Neural crest cell (in vitro differentiated cells): ENCODE results near the gene ZNF652. TPM values are rescaled to one million over a fixed set of nuclear protein-coding genes. Genes with fewer than 3 reads are reported as not detected.

ENCODE experiments used
- DNase-seq: peaks from one replicate; pipeline ENCODE4 v3.0.0; 2021; ENCODE audit warnings: low read depth, mixed read lengths, low spot score
- H3K27ac Mint-ChIP-seq: one replicate; pipeline ENCODE4 v1.8.0; 2021; ENCODE audit warnings: mild to moderate bottlenecking, mixed read lengths; ENCODE audit not compliant: unreplicated experiment
- H3K27me3 Mint-ChIP-seq: 2 replicates; pipeline ENCODE4 v1.8.0; 2021; ENCODE audit warnings: low read depth, mild to moderate bottlenecking, mixed read lengths
- H3K36me3 Mint-ChIP-seq: 2 replicates; pipeline ENCODE4 v1.8.0; 2021; ENCODE audit warnings: low read depth, mild to moderate bottlenecking, mixed read lengths
- H3K4me1 Mint-ChIP-seq: 2 replicates; pipeline ENCODE4 v1.8.0; 2021; ENCODE audit warnings: mixed read lengths
- H3K4me3 Mint-ChIP-seq: one replicate; pipeline ENCODE4 v1.8.0; 2021; ENCODE audit warnings: mild to moderate bottlenecking, mixed read lengths
- H3K9me3 Mint-ChIP-seq: 2 replicates; pipeline ENCODE4 v1.8.0; 2021; ENCODE audit warnings: mixed read lengths
- total RNA-seq: library from RNA; stranded (reverse); gene quantifications from 2 replicates; pipeline ENCODE4 v1.2.1, GENCODE V29; 2021
- TF ChIP-seq, protein P1 (sequence below): fragments of 200-600 bp; sonication (generic); conservative IDR thresholded peaks from 2 replicates; pipeline ENCODE4 v1.5.0; 2021; ENCODE audit warnings: antibody characterized with exemption, mild to moderate bottlenecking

ZNF652 gene
- total RNA-seq, 1 donor from 2014 or later, result 42.1 TPM

DNA sequence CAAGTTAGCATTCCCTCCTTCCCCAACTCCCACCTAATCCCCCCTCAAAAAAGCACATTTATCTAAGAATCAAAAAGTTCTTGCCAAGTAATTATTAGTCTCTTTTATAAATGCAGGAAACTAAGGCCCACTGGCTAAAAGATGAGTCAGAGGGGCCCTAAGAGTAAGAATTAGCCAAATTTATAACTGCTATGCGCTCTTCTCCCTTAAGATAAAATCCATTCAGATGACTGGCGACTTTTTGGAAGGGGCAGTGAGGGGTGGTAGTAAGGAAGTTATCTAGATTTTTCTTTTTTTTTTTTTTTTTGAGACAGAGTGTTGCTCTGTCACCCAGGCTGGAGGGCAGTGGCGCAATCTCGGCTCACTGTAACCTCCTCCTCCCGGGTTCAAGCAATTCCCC, 17.1 kb downstream of the ZNF652 start:
- no peaks in the 10 kb centered on the region for H3K36me3 Mint-ChIP-seq
- peaks cover 17% of the 10 kb centered on the region for H3K4me1 Mint-ChIP-seq
- no peak overlapping the region for H3K27ac Mint-ChIP-seq
- TF ChIP-seq, protein P1, sequence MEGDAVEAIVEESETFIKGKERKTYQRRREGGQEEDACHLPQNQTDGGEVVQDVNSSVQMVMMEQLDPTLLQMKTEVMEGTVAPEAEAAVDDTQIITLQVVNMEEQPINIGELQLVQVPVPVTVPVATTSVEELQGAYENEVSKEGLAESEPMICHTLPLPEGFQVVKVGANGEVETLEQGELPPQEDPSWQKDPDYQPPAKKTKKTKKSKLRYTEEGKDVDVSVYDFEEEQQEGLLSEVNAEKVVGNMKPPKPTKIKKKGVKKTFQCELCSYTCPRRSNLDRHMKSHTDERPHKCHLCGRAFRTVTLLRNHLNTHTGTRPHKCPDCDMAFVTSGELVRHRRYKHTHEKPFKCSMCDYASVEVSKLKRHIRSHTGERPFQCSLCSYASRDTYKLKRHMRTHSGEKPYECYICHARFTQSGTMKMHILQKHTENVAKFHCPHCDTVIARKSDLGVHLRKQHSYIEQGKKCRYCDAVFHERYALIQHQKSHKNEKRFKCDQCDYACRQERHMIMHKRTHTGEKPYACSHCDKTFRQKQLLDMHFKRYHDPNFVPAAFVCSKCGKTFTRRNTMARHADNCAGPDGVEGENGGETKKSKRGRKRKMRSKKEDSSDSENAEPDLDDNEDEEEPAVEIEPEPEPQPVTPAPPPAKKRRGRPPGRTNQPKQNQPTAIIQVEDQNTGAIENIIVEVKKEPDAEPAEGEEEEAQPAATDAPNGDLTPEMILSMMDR, result no peak
- DNase-seq, result no peak
- H3K27me3 Mint-ChIP-seq, result no peaks in the 10 kb centered on the region
- no peak overlapping the region for H3K4me3 Mint-ChIP-seq
- H3K9me3 Mint-ChIP-seq, result no peaks in the 10 kb centered on the region

DNA sequence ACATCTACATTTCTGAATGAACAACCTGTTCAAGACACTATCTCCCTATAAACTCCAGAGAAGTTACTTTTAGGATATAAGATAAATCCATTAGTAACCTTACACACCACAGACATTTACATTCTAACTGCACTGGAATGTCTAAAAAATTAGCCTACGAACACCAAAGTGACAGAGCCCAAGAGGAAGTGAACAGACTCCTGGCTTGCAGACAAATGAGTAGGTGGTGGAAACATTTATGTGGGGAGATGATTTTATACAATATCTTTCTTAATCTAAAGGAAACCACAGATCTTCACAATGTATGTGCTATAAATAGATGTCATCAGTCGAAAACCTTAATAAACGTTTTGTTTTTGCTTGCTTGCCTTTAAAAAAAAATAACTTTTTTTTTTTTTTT, 18.8 kb downstream of the ZNF652 start:
- Mint-ChIP-seq H3K4me1 (peaks cover 32% of the 10 kb centered on the region), H3K4me3 (no peak overlapping the region), H3K27ac (no peak overlapping the region), H3K9me3 (no peaks in the 10 kb centered on the region), H3K27me3 (no peaks in the 10 kb centered on the region), H3K36me3 (no peaks in the 10 kb centered on the region)
- TF ChIP-seq, protein P1, result no peak
- DNase-seq, result no peak

DNA sequence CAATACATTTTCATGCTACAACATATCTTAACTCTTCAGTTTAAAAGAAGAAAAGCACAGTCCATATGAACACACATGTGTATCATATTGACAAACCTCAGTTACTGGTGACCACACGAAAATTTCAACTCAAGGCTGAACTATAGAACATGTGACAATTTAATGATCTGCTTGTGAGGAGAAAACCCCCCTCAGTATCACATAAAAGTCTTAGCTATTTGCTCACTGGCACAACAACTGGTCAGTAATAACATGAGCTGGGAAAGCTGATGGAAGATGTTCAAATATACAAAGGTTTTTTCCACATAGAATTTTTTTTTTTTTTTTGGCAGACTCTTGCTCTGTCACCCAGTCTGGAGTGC, 19.5 kb downstream of the ZNF652 start:
- peaks cover 33% of the 10 kb centered on the region for H3K4me1 Mint-ChIP-seq
- TF ChIP-seq, protein P1, result no peak

DNA sequence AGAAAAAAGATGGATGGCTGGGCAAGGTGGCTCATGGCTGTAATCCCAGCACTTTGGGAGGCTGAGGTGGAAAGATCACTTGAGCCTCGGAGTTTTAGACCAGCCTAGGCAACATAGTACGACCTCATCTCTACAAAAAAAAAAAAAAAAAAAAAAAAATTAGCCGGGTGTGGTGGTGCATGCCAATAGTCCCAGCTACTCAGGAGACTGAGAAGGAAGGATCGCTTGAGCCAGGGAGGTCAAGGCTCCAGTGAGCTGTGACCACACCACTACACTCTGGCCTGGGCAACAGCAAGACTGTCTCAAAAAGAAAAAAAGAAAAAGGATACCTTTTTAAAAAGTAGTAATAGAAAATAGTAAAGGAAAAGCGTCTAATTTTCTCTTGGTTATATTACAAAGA, 20.7 kb downstream of the ZNF652 start:
- Mint-ChIP-seq H3K4me1 (peaks cover 33% of the 10 kb centered on the region), H3K27me3 (no peaks in the 10 kb centered on the region), H3K36me3 (no peaks in the 10 kb centered on the region), H3K27ac (peak overlapping the region; percentile 8), H3K4me3 (no peak overlapping the region), H3K9me3 (no peaks in the 10 kb centered on the region)
- TF ChIP-seq, protein P1, result no peak
- no peak for DNase-seq

More for the DNA sequence above, 19.5 kb downstream of the ZNF652 start:
- no peak overlapping the region for H3K4me3 Mint-ChIP-seq
- no peaks in the 10 kb centered on the region for H3K36me3 Mint-ChIP-seq
- H3K27ac Mint-ChIP-seq, result no peak overlapping the region
- DNase-seq, result no peak
- H3K9me3 Mint-ChIP-seq, result no peaks in the 10 kb centered on the region
- no peaks in the 10 kb centered on the region for H3K27me3 Mint-ChIP-seq

DNA sequence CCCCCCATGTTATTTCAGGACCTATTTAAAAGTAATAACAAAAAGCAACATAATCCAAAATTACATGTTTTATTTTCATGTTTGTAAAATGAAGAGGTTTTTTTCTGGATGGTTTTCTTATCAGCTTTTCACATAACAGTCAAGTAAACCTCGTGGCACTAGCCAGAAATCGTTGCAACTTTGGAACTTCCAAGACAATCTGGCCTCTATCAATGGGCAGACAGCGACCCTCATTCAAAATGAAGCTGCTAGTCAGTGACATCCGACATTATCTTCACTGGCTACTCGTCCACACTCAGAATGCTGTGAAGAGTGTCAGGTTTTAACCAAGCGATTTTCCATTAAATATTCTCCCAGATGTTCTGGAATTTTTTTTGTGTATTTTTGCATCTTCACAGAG, 22.7 kb downstream of the ZNF652 start:
- Mint-ChIP-seq H3K27ac (no peak overlapping the region), H3K4me3 (no peak overlapping the region), H3K36me3 (no peaks in the 10 kb centered on the region), H3K4me1 (peaks cover 33% of the 10 kb centered on the region), H3K27me3 (no peaks in the 10 kb centered on the region), H3K9me3 (no peaks in the 10 kb centered on the region)
- TF ChIP-seq, protein P1, result no peak
- no peak for DNase-seq

DNA sequence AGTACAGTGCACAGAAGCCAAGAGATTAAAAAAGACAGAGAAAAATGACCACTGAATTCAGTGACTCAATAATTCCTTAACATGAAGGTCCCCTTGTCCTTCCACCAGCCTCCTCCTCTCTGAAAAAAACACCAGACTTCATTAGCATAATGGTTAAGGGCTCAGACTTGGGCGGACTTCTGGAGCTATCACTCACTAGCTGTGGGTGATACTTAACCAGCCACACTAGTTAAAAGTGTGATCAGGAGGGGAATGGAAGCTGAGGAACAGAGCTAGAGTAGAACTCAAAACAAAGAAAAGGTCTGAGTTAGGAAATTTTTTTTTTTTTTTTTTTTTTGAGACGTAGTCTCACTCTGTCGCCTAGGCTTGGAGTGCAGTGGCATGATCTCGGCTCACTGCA, 23.2 kb downstream of the ZNF652 start:
- Mint-ChIP-seq H3K27me3 (no peaks in the 10 kb centered on the region), H3K4me1 (peaks cover 33% of the 10 kb centered on the region), H3K4me3 (no peak overlapping the region), H3K27ac (peak overlapping the region; percentile 73), H3K9me3 (no peaks in the 10 kb centered on the region), H3K36me3 (no peaks in the 10 kb centered on the region)
- DNase-seq, result no peak
- TF ChIP-seq, protein P1, result no peak
